Measurements from ENCODE around the gene SLC2A4. TPM values are rescaled to one million over a fixed set of nuclear protein-coding genes. Genes with fewer than 3 reads are reported as not detected.
A peak's percentile ranks its signal among the peaks of the same experiment; 100 is the strongest.

SLC2A4 gene
- polyA plus RNA-seq, 4 donors: 0.31 to 5.0 (median 1.2) TPM

- peak overlapping the region; percentile 88 to 92 (median 91) for H3K27ac ChIP-seq (ENCODE audit: low read depth in 1 of 3, low read length in 2 of 3)
- H3K27me3 ChIP-seq (ENCODE audit: control insufficient read depth in 3 of 3, insufficient read depth in 3 of 3, low read length in 3 of 3): no peaks in the 10 kb centered on the region
- peaks cover 2 to 41% (median 5%) of the 10 kb centered on the region in 3 donors for H3K36me3 ChIP-seq (ENCODE audit: control insufficient read depth in 3 of 3, insufficient read depth in 2 of 3, low read depth in 1 of 3, low read length in 3 of 3)
- no peaks in the 10 kb centered on the region for H3K9me3 ChIP-seq (ENCODE audit: control insufficient read depth in 2 of 2, insufficient read depth in 1 of 2, low read depth in 1 of 2, low read length in 1 of 2)
- peaks cover 3 to 45% (median 4%) of the 10 kb centered on the region in 3 donors for H3K4me1 ChIP-seq (ENCODE audit: control insufficient read depth in 3 of 3, insufficient read depth in 2 of 3, low read depth in 1 of 3, low read length in 2 of 3)
- DNase-seq (peak; percentile 80 to 93), FAIRE-seq (no peak)
- 1 to 2% (median 1%) methylated on average over 25 to 72 of the region's 73 CpGs for WGBS, 3 donors
- peak overlapping the region; percentile 93 to 99 (median 95) for H3K4me3 ChIP-seq (ENCODE audit: low read depth in 1 of 3, low read length in 3 of 3)
These were observed 43.6 kb upstream of the SLC2A4 start for GRCh38 chr17:7237761-7238419.

GRCh38 chr17:7238420-7239090 is 43.0 kb upstream of the SLC2A4 start:
- H3K27me3 ChIP-seq (ENCODE audit: control insufficient read depth in 3 of 3, insufficient read depth in 3 of 3, low read length in 3 of 3): no peaks in the 10 kb centered on the region
- H3K4me1 ChIP-seq (ENCODE audit: control insufficient read depth in 3 of 3, insufficient read depth in 2 of 3, low read depth in 1 of 3, low read length in 2 of 3): peaks cover 3 to 50% (median 3%) of the 10 kb centered on the region in 3 donors
- peak; percentile 28 to 66 for DNase-seq
- H3K9me3 ChIP-seq (ENCODE audit: control insufficient read depth in 2 of 2, insufficient read depth in 1 of 2, low read depth in 1 of 2, low read length in 1 of 2): no peaks in the 10 kb centered on the region
- H3K4me3 ChIP-seq (ENCODE audit: low read depth in 1 of 3, low read length in 3 of 3): peak overlapping the region; percentile 93 to 99 (median 95)
- H3K36me3 ChIP-seq (ENCODE audit: control insufficient read depth in 3 of 3, insufficient read depth in 2 of 3, low read depth in 1 of 3, low read length in 3 of 3): peaks cover 2 to 44% (median 5%) of the 10 kb centered on the region in 3 donors
- 0 to 1% (median 1%) methylated on average over 30 to 39 of the region's 39 CpGs for WGBS, 3 donors
- peak overlapping the region; percentile 68 to 92 (median 84) for H3K27ac ChIP-seq (ENCODE audit: low read depth in 1 of 3, low read length in 2 of 3)
- no peak for FAIRE-seq

- peak within 1 kb of the TSS; percentile 68 to 99 (median 92) for H3K27ac ChIP-seq (ENCODE audit: low read depth in 1 of 3, low read length in 2 of 3)
- H3K9me3 ChIP-seq (ENCODE audit: control insufficient read depth in 2 of 2, insufficient read depth in 1 of 2, low read depth in 1 of 2, low read length in 1 of 2): no peaks in the 10 kb centered on the region
- H3K4me3 ChIP-seq (ENCODE audit: low read depth in 1 of 3, low read length in 3 of 3): peak within 1 kb of the TSS; percentile 93 to 99 (median 95)
- no peaks in the 10 kb centered on the region for H3K27me3 ChIP-seq (ENCODE audit: control insufficient read depth in 3 of 3, insufficient read depth in 3 of 3, low read length in 3 of 3)
- peak; percentile 100 for DNase-seq
- 1% methylated on average over 47 to 72 of the region's 72 CpGs for WGBS, 3 donors
- FAIRE-seq: no peak
- H3K4me1 ChIP-seq (ENCODE audit: control insufficient read depth in 3 of 3, insufficient read depth in 2 of 3, low read depth in 1 of 3, low read length in 2 of 3): peaks cover 3 to 50% (median 3%) of the 10 kb centered on the region in 3 donors
- peaks cover 2 to 51% (median 5%) of the 10 kb centered on the region in 3 donors for H3K36me3 ChIP-seq (ENCODE audit: control insufficient read depth in 3 of 3, insufficient read depth in 2 of 3, low read depth in 1 of 3, low read length in 3 of 3)
These were observed 42.2 kb upstream of the SLC2A4 start, which contains the start of gene PHF23 for GRCh38 chr17:7239091-7240027. Gene PHF23, minus strand, starts transcription at chr17:7239457. Its CDS starts 178 bp downstream, at chr17:7239279.

GRCh38 chr17:7240375-7240774 is 41.1 kb upstream of the SLC2A4 start:
- no peaks in the 10 kb centered on the region for H3K9me3 ChIP-seq (ENCODE audit: control insufficient read depth in 2 of 2, insufficient read depth in 1 of 2, low read depth in 1 of 2, low read length in 1 of 2)
- no peaks in the 10 kb centered on the region for H3K27me3 ChIP-seq (ENCODE audit: control insufficient read depth in 3 of 3, insufficient read depth in 3 of 3, low read length in 3 of 3)
- H3K36me3 ChIP-seq (ENCODE audit: control insufficient read depth in 3 of 3, insufficient read depth in 2 of 3, low read depth in 1 of 3, low read length in 3 of 3): peaks cover 2 to 53% (median 8%) of the 10 kb centered on the region in 3 donors
- DNase-seq: no peak
- 56 to 62% (median 60%) methylated on average over 4 of the region's 4 CpGs for WGBS, 3 donors
- peaks cover 3 to 40% (median 3%) of the 10 kb centered on the region in 3 donors for H3K4me1 ChIP-seq (ENCODE audit: control insufficient read depth in 3 of 3, insufficient read depth in 2 of 3, low read depth in 1 of 3, low read length in 2 of 3)
- no peak for FAIRE-seq
- H3K27ac ChIP-seq (ENCODE audit: low read depth in 1 of 3, low read length in 2 of 3): peak overlapping the region in 2 of 3 donors; percentile 98 to 99
- peak overlapping the region in 2 of 3 donors; percentile 95 to 99 for H3K4me3 ChIP-seq (ENCODE audit: low read depth in 1 of 3, low read length in 3 of 3)

GRCh38 chr17:7241090-7241733 is 40.3 kb upstream of the SLC2A4 start:
- no peak for FAIRE-seq
- Histone ChIP-seq H3K4me3 (ENCODE audit: low read depth in 1 of 3, low read length in 3 of 3) (peak overlapping the region in 2 of 3 donors; percentile 95 to 99), H3K9me3 (ENCODE audit: control insufficient read depth in 2 of 2, insufficient read depth in 1 of 2, low read depth in 1 of 2, low read length in 1 of 2) (no peaks in the 10 kb centered on the region), H3K36me3 (ENCODE audit: control insufficient read depth in 3 of 3, insufficient read depth in 2 of 3, low read depth in 1 of 3, low read length in 3 of 3) (peaks cover 2 to 53% (median 12%) of the 10 kb centered on the region in 3 donors), H3K27me3 (ENCODE audit: control insufficient read depth in 3 of 3, insufficient read depth in 3 of 3, low read length in 3 of 3) (no peaks in the 10 kb centered on the region), H3K4me1 (ENCODE audit: control insufficient read depth in 3 of 3, insufficient read depth in 2 of 3, low read depth in 1 of 3, low read length in 2 of 3) (peaks cover 3 to 33% (median 3%) of the 10 kb centered on the region in 3 donors), H3K27ac (ENCODE audit: low read depth in 1 of 3, low read length in 2 of 3) (peak overlapping the region; percentile 98 to 99 (median 98))
- no peak for DNase-seq
- WGBS, 3 donors: 11 to 31% (median 24%) methylated on average over 9 of the region's 9 CpGs

- H3K4me1 ChIP-seq (ENCODE audit: control insufficient read depth in 3 of 3, insufficient read depth in 2 of 3, low read depth in 1 of 3, low read length in 2 of 3): peaks cover 3 to 25% (median 3%) of the 10 kb centered on the region in 3 donors
- DNase-seq: peak; percentile 89 to 98
- WGBS, 3 donors: 0 to 1% (median 0%) methylated on average over 61 to 62 of the region's 62 CpGs
- H3K9me3 ChIP-seq (ENCODE audit: control insufficient read depth in 2 of 2, insufficient read depth in 1 of 2, low read depth in 1 of 2, low read length in 1 of 2): no peaks in the 10 kb centered on the region
- peak within 1 kb of the TSS; percentile 78 to 99 (median 95) for H3K4me3 ChIP-seq (ENCODE audit: low read depth in 1 of 3, low read length in 3 of 3)
- no peak for FAIRE-seq
- no peaks in the 10 kb centered on the region for H3K27me3 ChIP-seq (ENCODE audit: control insufficient read depth in 3 of 3, insufficient read depth in 3 of 3, low read length in 3 of 3)
- H3K27ac ChIP-seq (ENCODE audit: low read depth in 1 of 3, low read length in 2 of 3): peak within 1 kb of the TSS; percentile 98 to 99 (median 98)
- peaks cover 0 to 53% (median 12%) of the 10 kb centered on the region in 3 donors for H3K36me3 ChIP-seq (ENCODE audit: control insufficient read depth in 3 of 3, insufficient read depth in 2 of 3, low read depth in 1 of 3, low read length in 3 of 3)
These were observed 39.5 kb upstream of the SLC2A4 start, which contains the start of gene GABARAP for GRCh38 chr17:7241783-7242716. Gene GABARAP, minus strand, starts transcription at chr17:7242449. Its CDS starts 119 bp downstream, at chr17:7242330.

All from small intestine (tissue), 7 donors.